Vagina (tissue), 2 donors: ENCODE results near the gene GDI1.

Source experiments
- CTCF ChIP-seq, 3 experiments: fragments of 450-650 bp in 2 of 3; fragments of 200-600 bp in 1 of 3; sonication (generic) in 1 of 3; IDR thresholded peaks; one replicate each; pipeline ENCODE4 v1.5.1; 2017 to 2019; ENCODE audit warnings: antibody characterized with exemption in 3 of 3, mild to moderate bottlenecking in 2 of 3, moderate library complexity in 2 of 3
- POLR2A ChIP-seq, 2 donors: fragments of 450-650 bp; IDR thresholded peaks; one replicate each; pipeline ENCODE4 v1.6.1; 2017; ENCODE audit warnings: antibody characterized with exemption in 2 of 2, mild to moderate bottlenecking in 2 of 2, moderate library complexity in 2 of 2

GRCh38 chrX:154403858-154404257 lies 33.1 kb upstream of the GDI1 start:
- TF ChIP-seq CTCF (IDR thresholded peaks at IDR 0.05) (no peak), POLR2A (IDR thresholded peaks at IDR 0.05) (no peak)
